GM12865 (cell line): ENCODE measurements around the gene YWHAE.

ENCODE experiments used
- DNase-seq: peaks from one replicate; pipeline ENCODE4 v3.0.0; 2010; ENCODE audit warnings: low read depth
- H3K4me3 ChIP-seq: 2 replicates; pipeline ENCODE4 v1.5.1; 2011; ENCODE audit warnings: mild to moderate bottlenecking, low read depth, low read length, control low read depth
- TF ChIP-seq, protein P1 (sequence below): IDR thresholded peaks from 2 replicates; pipeline ENCODE4 v1.5.1; 2011; ENCODE audit warnings: low read length, control low read depth, low read depth, inconsistent platforms; ENCODE audit not compliant: insufficient read depth; ENCODE audit errors: missing control alignments

The YWHAE gene

GRCh38 chr17:1438593-1439083 is 38.6 kb upstream of the YWHAE start:
- H3K4me3 ChIP-seq: no peak overlapping the region
- no peak for DNase-seq
- TF ChIP-seq, protein P1, sequence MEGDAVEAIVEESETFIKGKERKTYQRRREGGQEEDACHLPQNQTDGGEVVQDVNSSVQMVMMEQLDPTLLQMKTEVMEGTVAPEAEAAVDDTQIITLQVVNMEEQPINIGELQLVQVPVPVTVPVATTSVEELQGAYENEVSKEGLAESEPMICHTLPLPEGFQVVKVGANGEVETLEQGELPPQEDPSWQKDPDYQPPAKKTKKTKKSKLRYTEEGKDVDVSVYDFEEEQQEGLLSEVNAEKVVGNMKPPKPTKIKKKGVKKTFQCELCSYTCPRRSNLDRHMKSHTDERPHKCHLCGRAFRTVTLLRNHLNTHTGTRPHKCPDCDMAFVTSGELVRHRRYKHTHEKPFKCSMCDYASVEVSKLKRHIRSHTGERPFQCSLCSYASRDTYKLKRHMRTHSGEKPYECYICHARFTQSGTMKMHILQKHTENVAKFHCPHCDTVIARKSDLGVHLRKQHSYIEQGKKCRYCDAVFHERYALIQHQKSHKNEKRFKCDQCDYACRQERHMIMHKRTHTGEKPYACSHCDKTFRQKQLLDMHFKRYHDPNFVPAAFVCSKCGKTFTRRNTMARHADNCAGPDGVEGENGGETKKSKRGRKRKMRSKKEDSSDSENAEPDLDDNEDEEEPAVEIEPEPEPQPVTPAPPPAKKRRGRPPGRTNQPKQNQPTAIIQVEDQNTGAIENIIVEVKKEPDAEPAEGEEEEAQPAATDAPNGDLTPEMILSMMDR: no peak

GRCh38 chr17:1435326-1435725 is 35.3 kb upstream of the YWHAE start:
- no peak overlapping the region for H3K4me3 ChIP-seq
- DNase-seq: no peak
- TF ChIP-seq, protein P1: no peak

GRCh38 chr17:1434150-1434549 is 34.1 kb upstream of the YWHAE start:
- DNase-seq: no peak
- TF ChIP-seq, protein P1: no peak
- H3K4me3 ChIP-seq: no peak overlapping the region

- no peak overlapping the region for H3K4me3 ChIP-seq
- peak; percentile 87 for DNase-seq
- TF ChIP-seq, protein P1: no peak
Observed at GRCh38 chr17:1431631-1432104, 31.6 kb upstream of the YWHAE start.

- TF ChIP-seq, protein P1: no peak
- no peak overlapping the region for H3K4me3 ChIP-seq
- no peak for DNase-seq
Observed at GRCh38 chr17:1423456-1424135, 23.6 kb upstream of the YWHAE start.

DNA sequence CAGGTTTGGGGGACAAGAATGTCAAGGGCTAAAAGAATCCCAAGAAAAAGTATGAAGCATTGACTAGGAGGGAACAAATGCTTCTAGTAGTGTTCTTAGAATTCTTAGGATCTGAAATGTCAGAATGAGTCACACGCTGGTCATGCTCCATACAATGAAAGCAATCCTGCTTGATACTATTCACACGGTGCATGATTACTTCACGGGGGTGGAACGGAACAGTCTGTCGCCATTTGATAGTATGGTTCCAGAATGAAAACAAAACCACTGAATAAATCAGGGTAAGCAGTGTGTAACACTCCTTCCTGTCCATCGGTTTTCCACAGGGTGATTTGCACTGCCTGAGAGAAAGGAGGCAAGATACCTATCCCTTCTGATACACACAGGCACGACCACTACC is 22.9 kb upstream of the YWHAE start:
- TF ChIP-seq, protein P1: no peak
- no peak for DNase-seq
- no peak overlapping the region for H3K4me3 ChIP-seq

DNA sequence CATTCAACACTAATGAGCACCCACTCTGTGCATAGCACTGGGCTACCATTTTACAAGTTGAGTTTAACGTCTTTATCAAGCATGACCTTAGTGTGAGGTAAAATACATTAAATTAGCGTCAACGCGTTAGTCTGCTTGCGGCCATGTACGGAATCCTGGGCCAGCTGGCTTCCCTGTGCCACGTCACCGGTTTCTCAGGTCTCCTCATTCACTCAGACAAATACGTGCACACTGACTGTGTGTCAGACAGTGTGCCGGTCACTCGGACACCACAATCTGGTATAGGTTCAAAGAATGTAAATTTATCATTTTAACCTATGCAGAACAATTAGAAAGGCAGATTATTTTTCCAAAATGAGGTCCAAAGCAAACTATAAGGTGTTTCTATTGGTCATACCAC is 21.4 kb upstream of the YWHAE start:
- no peak for DNase-seq
- no peak overlapping the region for H3K4me3 ChIP-seq
- TF ChIP-seq, protein P1: no peak
